ENCODE data around the gene NPHS1.

NPHS1 gene

DNA sequence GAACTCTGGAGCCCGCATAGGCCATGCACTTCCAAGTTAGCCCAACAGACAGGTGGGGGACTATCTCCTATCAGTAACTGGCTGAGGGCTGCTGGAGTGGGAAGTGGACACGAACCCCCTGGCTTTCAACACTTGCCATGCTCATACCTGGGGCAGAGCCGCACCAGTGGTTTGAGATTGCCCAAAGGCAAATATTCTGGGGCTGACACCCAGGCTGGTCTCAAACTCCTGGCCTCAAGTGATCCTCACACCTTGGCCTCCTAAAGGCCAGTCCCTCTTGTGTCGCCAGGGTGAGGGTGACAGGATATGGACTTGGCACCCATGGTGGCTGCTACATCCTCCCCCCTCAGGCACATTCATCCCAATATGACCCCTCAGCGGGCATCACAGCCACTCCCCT lies 34.9 kb upstream of the NPHS1 start:
- TF ChIP-seq CTCF (IDR thresholded peaks at IDR 0.05; ENCODE audit: insufficient read depth, missing control alignments) = no peak
- no peak for FAIRE-seq
- peak; percentile 12 for DNase-seq (ENCODE audit: insufficient read length, low spot score)

- TF ChIP-seq CTCF (IDR thresholded peaks at IDR 0.05; ENCODE audit: insufficient read depth, missing control alignments) = no peak
- DNase-seq (ENCODE audit: insufficient read length, low spot score) = no peak
- FAIRE-seq = no peak
Observed at GRCh38 chr19:35885904-35886303, 33.6 kb upstream of the NPHS1 start.

DNA sequence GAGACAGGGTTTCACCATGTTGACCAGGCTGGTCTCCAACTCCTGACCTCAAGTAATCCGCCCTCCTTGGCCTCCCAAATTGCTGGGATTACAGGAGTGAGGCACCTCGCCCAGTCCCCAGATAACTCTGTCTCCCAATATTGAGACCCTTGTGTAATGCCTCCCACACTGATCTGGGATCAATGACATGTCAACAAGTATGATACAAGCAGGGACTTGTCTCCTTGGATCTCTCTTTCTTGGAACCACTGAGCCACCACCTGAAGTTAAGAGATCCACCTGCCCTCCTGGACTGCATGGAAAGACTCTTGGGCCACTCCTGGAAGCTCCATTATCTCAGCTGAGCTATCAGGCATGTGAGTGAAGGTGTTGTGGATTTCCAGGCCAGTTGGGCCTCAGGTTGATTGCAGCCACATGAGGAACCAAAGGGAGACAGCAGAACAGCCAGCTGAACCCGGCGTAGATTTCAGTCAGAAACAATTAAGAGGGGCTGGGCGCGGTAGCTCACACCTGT lies 33.0 kb upstream of the NPHS1 start:
- DNase-seq (ENCODE audit: insufficient read length, low spot score) = no peak
- FAIRE-seq = no peak
- TF ChIP-seq CTCF (IDR thresholded peaks at IDR 0.05; ENCODE audit: insufficient read depth, missing control alignments) = no peak

DNA sequence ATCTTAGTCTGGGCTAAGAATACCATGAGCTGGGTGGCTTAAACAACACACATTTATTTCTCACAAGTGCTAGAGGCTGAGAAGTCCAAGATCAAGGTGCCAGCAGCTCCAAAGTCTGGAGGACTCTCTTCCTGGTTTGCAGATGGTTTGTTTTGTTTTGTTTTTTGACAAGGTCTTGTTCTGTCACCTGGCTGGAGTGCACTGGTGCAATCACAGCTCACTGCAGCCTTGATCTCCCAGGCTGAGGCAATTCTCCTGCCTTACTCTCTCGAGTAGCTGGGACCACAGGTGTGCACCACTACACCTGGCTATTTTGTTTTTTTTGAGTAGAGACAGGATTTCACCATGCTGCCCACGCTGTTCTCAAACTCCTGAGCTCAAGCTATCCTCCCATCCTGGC lies 31.6 kb upstream of the NPHS1 start:
- DNase-seq (ENCODE audit: insufficient read length, low spot score) (no peak), FAIRE-seq (no peak)
- no peak for TF ChIP-seq CTCF (IDR thresholded peaks at IDR 0.05; ENCODE audit: insufficient read depth, missing control alignments)

DNA sequence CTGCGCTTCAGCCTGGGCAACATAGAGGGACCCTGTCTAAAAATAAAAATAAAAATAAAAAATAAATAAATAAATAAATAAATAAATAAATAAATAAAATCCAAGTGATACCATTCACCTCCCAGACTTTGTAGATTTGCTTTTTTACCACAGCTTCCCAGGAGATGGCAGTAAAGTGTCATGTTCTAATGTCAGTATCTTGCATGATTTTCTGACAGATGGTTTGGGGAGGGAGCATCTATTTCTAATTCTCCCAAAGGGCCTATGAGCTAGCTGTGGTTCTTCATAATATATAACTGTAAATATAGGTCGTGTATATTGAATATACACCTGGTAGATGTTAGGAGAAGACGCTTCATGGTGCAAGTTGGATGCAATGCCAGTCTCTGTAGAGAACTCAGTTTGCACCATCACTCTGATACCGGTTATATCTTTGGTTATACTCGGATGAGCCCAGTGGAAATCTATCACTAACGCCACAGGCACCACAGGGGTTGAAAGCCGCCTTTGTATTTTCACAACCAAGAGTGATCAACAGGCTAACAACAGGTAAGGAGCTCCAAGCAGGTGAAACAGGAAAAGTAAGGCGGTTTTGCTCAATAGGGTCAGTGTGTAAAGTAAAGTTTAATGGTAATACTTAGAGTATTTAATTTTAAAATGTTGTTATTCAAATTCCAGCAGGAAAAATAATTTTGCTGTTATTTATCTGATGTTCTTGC lies 30.0 kb upstream of the NPHS1 start:
- DNase-seq (ENCODE audit: insufficient read length, low spot score) = no peak
- TF ChIP-seq CTCF (IDR thresholded peaks at IDR 0.05; ENCODE audit: insufficient read depth, missing control alignments) = peak; percentile 70
- peak; percentile 16 for FAIRE-seq

GRCh38 chr19:35879770-35880317 lies 27.5 kb upstream of the NPHS1 start:
- TF ChIP-seq CTCF (IDR thresholded peaks at IDR 0.05; ENCODE audit: insufficient read depth, missing control alignments) = no peak
- DNase-seq (ENCODE audit: insufficient read length, low spot score) (peak; percentile 58), FAIRE-seq (no peak)

- DNase-seq (ENCODE audit: insufficient read length, low spot score) (peak; percentile 1), FAIRE-seq (no peak)
- TF ChIP-seq CTCF (IDR thresholded peaks at IDR 0.05; ENCODE audit: insufficient read depth, missing control alignments) = no peak
Observed at GRCh38 chr19:35879068-35879467, 26.8 kb upstream of the NPHS1 start.

Measured in D721Med (cell line).